ENCODE results near the gene SATB1.

DNA sequence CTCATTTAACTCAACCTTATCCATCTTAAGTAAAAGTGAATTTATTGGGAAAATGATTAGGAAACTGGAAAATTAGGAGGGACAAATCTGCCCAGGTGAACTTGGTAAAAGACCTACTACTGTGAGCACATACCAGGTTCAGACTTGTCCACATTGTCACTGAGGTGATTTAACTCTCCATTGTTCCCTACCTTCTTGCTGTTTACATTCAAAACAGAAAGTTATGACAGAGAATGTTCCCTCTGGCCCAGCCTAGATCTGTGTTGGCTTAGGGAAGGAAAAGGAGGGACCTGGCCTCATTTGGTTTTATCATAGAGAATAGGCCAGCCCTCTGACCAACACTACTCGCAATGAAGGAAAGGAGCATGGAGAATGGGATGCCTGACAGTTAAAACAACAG is 117.6 kb downstream of the SATB1 start:
- TF ChIP-seq, protein P1, sequence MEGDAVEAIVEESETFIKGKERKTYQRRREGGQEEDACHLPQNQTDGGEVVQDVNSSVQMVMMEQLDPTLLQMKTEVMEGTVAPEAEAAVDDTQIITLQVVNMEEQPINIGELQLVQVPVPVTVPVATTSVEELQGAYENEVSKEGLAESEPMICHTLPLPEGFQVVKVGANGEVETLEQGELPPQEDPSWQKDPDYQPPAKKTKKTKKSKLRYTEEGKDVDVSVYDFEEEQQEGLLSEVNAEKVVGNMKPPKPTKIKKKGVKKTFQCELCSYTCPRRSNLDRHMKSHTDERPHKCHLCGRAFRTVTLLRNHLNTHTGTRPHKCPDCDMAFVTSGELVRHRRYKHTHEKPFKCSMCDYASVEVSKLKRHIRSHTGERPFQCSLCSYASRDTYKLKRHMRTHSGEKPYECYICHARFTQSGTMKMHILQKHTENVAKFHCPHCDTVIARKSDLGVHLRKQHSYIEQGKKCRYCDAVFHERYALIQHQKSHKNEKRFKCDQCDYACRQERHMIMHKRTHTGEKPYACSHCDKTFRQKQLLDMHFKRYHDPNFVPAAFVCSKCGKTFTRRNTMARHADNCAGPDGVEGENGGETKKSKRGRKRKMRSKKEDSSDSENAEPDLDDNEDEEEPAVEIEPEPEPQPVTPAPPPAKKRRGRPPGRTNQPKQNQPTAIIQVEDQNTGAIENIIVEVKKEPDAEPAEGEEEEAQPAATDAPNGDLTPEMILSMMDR (IDR thresholded peaks at IDR 0.05 in 2 of 3, conservative IDR thresholded peaks at IDR 0.05 in 1 of 3; ENCODE audit: borderline replicate concordance in 1 of 3, insufficient read depth in 1 of 3, low read depth in 2 of 3, low read length in 2 of 3), result no peak
- TF ChIP-seq POLR2AphosphoS5 (IDR thresholded peaks at IDR 0.05; ENCODE audit: low read depth, low read length) (no peak), EZH2phosphoT487 (IDR thresholded peaks at IDR 0.05; ENCODE audit: borderline replicate concordance) (no peak), CEBPB (IDR thresholded peaks at IDR 0.05; ENCODE audit: low read depth) (no peak), JUND (IDR thresholded peaks at IDR 0.05) (no peak), YY1 (IDR thresholded peaks at IDR 0.05; ENCODE audit: extremely low read depth, insufficient replicate concordance, low read depth, low read length) (no peak), SP1 (IDR thresholded peaks at IDR 0.05; ENCODE audit: low read depth) (no peak), POLR2A (IDR thresholded peaks at IDR 0.05; ENCODE audit: borderline replicate concordance, extremely low read depth, insufficient read depth, insufficient read length) (no peak), ZNF274 (IDR thresholded peaks at IDR 0.05; ENCODE audit: low read depth, low read length) (no peak), ELF1 (IDR thresholded peaks at IDR 0.05; ENCODE audit: borderline replicate concordance, low read depth) (no peak)
- TF ChIP-seq, protein P2, sequence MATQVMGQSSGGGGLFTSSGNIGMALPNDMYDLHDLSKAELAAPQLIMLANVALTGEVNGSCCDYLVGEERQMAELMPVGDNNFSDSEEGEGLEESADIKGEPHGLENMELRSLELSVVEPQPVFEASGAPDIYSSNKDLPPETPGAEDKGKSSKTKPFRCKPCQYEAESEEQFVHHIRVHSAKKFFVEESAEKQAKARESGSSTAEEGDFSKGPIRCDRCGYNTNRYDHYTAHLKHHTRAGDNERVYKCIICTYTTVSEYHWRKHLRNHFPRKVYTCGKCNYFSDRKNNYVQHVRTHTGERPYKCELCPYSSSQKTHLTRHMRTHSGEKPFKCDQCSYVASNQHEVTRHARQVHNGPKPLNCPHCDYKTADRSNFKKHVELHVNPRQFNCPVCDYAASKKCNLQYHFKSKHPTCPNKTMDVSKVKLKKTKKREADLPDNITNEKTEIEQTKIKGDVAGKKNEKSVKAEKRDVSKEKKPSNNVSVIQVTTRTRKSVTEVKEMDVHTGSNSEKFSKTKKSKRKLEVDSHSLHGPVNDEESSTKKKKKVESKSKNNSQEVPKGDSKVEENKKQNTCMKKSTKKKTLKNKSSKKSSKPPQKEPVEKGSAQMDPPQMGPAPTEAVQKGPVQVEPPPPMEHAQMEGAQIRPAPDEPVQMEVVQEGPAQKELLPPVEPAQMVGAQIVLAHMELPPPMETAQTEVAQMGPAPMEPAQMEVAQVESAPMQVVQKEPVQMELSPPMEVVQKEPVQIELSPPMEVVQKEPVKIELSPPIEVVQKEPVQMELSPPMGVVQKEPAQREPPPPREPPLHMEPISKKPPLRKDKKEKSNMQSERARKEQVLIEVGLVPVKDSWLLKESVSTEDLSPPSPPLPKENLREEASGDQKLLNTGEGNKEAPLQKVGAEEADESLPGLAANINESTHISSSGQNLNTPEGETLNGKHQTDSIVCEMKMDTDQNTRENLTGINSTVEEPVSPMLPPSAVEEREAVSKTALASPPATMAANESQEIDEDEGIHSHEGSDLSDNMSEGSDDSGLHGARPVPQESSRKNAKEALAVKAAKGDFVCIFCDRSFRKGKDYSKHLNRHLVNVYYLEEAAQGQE (IDR thresholded peaks at IDR 0.05; ENCODE audit: low read depth), result no peak
- TF ChIP-seq, protein P3, sequence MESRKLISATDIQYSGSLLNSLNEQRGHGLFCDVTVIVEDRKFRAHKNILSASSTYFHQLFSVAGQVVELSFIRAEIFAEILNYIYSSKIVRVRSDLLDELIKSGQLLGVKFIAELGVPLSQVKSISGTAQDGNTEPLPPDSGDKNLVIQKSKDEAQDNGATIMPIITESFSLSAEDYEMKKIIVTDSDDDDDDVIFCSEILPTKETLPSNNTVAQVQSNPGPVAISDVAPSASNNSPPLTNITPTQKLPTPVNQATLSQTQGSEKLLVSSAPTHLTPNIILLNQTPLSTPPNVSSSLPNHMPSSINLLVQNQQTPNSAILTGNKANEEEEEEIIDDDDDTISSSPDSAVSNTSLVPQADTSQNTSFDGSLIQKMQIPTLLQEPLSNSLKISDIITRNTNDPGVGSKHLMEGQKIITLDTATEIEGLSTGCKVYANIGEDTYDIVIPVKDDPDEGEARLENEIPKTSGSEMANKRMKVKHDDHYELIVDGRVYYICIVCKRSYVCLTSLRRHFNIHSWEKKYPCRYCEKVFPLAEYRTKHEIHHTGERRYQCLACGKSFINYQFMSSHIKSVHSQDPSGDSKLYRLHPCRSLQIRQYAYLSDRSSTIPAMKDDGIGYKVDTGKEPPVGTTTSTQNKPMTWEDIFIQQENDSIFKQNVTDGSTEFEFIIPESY (IDR thresholded peaks at IDR 0.05; ENCODE audit: extremely low read depth, insufficient replicate concordance, low read length), result no peak
- TF ChIP-seq, protein P4, sequence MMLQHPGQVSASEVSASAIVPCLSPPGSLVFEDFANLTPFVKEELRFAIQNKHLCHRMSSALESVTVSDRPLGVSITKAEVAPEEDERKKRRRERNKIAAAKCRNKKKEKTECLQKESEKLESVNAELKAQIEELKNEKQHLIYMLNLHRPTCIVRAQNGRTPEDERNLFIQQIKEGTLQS (IDR thresholded peaks at IDR 0.05), result no peak
